Measurements from ENCODE around the gene CST5.
"Not testable (repeated sequence)": the region's sequence is repeated elsewhere in the genome, so short reads cannot be mapped to it uniquely, and the experiment has no call there.

Gene CST5

GRCh38 chr20:23832775-23833513 is 46.6 kb downstream of the CST5 start:
- no peak for DNase-seq

GRCh38 chr20:23831961-23832360 is 47.6 kb downstream of the CST5 start:
- not testable (repeated sequence) for DNase-seq

GRCh38 chr20:23826541-23827021 is 53.0 kb downstream of the CST5 start, which contains the start of gene CST2:
Gene CST2 (minus strand): TSS chr20:23826729. CDS start chr20:23826660, 69 bp downstream.
- DNase-seq: no peak
